GM18519 (cell line): ENCODE measurements around the gene NPFFR1.

Source experiments
- ATAC-seq: cut with Tn5 transposase; IDR thresholded peaks from one replicate; pipeline ENCODE4 v1.9.1; 2021; ENCODE audit warnings: mild to moderate bottlenecking, moderate library complexity; ENCODE audit not compliant: unreplicated experiment, low FRiP score

Gene NPFFR1

DNA sequence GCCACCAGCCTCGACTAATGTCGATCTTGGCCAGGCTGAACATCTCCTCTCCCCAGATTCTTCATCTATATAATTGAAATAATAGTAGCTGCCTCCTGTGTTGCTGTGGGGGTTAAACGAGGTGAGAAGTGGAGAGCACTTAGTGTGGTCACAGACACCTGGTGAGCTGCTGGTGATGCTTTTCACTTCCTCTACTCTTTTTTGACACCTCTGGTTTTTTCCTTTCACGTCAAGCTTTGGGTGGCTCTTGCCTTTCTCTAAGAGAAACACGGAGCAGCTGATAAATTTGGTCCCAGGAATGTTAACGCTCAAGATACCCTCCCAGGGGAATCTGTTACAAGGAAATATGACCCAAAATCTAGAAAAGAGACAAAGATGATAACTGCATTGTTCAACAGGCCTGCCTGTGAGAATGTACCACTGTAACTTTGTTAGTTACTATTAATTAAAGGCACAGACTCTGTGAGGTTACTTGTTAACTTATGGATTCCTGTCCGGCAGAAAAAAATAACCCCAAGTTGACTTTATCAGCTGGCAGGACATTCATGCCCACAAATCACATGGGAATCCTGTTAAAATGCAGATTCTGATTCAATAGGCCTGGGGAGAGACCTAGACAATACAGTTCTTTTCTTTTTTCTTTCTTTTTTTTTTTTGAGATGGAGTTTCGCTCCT lies 9.5 kb upstream of the NPFFR1 start:
- ATAC-seq, result no peak

GRCh38 chr10:70292004-70292403 lies 8.2 kb upstream of the NPFFR1 start:
- no peak for ATAC-seq

DNA sequence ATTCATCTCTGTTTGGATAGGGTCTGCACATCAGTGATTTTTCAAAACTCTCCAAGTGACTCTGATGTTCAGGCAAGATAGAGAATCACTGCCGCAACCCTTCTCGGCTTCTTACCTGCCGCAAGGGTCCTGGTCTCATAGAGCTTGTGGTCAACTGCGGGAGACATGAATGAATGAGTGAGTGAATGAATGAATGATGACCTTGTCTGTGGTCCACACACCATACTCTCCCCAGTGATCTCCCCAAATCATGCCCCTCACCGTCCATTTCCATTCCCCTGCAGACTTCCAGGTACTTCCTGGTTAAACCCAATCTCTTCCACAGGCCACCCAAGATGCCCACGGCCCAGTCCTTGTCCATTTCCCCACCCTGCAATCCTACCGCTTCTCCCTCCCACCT lies 5.9 kb upstream of the NPFFR1 start:
- no peak for ATAC-seq

DNA sequence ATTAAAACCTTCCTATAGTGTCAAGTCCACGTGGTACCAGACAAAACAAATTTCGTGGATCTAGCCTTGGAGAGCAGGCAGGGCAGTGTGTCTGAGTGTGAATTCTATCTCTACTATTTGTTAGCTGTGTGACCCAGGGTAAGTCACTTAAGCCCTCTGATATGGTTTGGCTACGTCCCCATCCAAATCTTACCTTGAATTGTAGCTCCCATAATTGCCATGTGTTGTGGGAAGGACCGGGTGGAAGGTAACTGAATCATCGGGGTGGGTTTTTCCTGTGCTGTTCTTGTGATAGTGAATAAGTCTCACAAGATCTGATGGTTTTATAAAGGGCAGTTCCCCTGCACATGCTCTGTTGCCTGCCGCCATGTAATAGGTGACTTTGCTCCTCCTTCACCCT lies 2.8 kb upstream of the NPFFR1 start:
- no peak for ATAC-seq

- ATAC-seq, result no peak
Observed at GRCh38 chr10:70285476-70285831, 1.6 kb upstream of the NPFFR1 start.

- ATAC-seq, result no peak
Observed at GRCh38 chr10:70284542-70285475, 1.0 kb upstream of the NPFFR1 start.

DNA sequence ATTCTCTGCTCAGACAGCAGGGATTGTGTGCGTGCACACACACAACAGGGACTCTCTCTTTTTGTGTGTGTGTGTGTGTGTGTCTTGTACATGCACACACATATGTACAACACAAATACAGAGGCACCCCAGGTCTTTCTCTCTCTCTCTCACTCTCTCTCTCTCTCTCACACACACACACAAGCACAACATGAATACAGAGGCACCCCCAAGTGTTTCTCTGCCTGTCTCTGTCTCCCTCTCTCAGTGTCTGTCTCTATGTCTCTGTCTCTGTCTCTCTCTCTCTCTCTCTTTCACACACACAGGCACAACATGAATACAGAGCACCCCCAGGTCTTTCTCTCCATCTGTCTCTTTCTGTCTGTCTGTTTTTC lies 746 bp downstream of the NPFFR1 start:
- no peak for ATAC-seq

DNA sequence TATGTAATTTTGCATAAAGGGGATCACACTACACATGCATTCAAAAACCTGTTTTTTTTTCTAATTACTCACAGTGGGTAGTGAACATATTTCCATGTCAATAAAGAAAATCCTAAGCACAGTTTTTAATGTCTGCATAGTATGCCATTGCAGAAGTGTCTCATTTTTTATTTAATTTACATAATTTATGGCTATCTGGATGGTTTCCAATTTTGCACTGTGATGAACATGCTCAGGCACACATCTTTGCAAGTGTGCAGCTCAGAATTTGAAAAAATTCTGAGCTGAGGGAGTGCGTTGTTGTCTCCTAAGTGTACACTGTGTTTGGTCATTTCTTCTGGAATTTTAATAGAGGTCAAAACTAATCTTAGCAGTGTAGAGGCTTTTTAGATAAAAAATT lies 2.2 kb downstream of the NPFFR1 start:
- ATAC-seq, result no peak

GRCh38 chr10:70280099-70280498 lies 3.7 kb downstream of the NPFFR1 start:
- ATAC-seq, result no peak

- no peak for ATAC-seq
Observed at GRCh38 chr10:70277396-70278030, 6.3 kb downstream of the NPFFR1 start.

DNA sequence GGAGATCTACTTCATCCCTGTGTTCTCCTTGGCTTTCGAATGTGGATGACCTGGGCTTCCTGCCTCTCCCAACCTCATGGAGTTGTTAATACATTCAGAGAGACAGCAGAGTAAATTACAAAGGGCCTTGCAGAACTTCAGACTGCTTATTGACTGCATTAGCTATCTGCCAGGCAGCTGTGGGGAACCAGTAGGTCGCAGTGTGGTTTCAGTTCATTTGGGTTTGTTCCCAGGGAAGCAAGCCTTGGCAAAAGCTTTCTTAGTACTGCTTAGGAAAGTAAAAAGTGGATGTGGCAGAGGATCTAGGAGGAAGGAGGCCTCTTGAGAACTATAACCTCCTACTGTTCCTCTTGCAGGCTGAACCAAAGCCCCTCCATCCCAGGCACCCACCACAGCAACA lies 9.2 kb downstream of the NPFFR1 start:
- no peak for ATAC-seq

- ATAC-seq, result no peak
Observed at GRCh38 chr10:70272925-70273316, 10.9 kb downstream of the NPFFR1 start.

DNA sequence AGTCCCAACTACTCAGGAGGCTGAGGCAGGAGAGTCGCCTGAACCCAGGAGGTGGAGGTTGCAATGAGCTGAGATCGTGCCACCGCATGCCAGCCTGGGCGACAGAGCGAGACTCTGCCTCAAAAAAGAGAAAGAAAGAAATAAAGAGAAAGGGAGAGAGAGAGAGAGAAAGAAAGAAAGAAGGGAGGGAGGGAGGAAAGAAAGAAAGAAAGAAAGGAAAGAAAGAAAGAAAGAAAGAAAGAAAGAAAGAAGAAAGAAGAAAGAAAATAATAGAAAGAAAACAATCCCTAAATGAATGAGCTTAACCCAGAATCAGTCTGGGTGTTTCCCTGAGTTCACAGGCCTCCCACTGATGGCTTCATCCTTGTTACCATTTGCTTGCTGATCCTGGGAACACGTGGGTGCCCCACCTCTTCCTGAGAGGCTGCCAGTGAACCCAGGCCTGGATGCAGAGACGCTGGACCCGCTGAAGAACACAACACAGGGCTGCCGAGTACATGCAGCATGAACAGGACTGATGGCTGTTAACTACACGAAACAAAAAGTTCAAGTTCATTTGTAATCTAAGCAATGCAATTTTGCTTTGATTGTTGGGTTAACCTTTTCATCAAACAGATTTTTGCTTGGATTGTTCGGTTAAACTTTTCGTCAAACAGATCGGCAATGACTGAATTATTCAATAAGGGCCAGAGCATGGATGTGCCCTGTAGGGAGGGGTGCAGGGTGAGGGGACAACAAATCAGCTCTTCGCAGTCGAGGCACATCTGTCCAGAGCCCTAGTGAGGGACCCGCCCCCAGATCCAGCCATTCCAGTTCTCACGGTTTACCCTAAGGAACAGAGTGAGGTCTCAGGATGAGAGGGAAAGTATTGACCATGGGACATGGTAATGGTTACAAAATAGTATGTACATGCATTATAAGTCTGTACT lies 11.5 kb downstream of the NPFFR1 start:
- ATAC-seq, result no peak

DNA sequence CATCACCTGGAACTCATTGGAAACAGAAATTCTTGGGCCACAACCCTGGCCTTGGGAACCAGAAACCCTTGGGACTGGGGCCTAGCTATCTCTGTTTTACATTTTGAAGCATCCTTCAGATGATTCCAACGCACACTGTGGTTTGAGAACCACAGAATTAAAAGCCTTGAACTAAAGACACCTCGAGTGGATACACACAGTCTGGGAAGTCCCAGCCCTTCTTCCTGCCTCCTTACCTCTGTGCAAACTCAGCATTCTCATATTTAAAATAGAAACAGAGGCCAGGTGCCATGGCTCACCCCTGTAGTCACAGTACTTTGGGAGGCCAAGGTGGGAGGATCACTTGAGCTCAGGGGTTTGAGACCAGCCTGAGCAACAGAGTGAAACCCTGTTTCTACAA lies 12.9 kb downstream of the NPFFR1 start:
- no peak for ATAC-seq

DNA sequence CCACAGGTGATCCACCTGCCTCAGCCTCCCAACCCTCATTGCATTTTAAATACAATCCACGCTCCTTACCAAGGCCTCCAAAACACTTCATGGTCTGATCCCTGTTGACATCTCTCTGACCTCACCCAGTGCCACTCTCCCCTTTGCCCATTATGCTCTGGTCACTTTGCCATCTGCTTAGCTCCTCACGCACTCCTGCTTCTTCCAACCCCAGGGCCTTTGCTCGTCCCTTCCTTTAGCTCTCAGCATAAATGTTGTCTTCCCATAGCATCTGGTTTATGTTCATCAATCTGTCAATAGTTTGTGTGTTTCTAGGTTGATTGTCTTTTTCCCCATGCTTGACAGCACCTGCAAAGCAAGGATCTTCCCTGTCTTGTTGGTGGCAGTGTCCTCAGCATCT lies 14.1 kb downstream of the NPFFR1 start:
- no peak for ATAC-seq

DNA sequence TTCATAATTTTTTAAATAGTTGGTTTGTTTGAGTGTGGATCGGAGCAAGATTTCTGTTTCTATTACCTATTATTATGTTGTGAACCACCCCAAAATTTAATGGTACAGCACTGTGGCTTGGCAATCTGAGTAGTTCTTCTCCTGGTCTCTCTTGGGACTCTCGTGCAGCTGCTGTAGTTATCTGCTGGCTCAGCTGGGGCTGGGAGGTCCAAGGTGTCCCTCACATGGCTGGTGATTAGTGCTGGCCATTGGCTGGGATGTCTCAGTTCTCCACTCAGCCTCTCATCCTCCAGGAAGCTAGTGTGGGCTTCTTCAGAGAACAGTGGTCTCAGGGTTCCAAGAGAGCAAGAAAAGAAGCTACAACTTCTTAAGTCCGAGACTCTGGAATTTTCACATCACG lies 15.4 kb downstream of the NPFFR1 start:
- no peak for ATAC-seq

DNA sequence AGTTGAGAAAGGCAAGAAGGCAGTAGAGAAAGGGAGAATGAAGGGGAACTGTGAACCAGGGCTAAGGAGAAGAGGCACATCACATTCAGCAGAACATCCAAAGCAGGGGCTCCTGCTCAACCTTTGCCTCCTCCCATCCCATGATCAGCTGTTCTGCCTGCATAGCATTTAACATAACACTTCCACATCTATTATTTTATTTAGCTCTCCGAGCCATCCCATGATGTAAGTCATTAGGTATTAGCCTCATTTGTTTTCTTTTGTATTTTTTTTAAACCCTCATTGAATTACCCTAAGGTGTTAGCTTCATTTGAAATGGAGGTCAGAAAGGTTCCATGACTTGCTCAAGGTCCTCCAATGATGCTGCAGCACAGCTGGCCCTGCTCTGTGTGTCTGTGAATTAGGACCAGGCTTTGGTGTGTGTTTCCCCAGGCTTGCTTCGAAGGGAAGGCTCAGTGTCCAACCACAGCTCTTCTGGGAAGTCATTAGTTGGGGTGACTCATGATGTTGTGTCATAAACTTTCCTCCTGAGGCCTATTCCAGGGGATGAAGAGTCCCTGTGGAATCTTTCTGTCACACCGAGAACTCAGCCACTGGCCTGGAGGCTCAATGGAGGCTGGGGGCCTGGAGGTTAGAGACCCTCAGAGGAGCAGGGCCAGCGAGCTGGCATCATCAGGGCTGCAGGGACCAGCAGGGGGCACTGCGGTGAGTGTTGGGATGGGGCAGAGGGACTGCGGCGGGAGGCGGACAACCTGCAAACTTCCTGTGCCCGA lies 16.5 kb downstream of the NPFFR1 start:
- ATAC-seq, result no peak

GRCh38 chr10:70266701-70267100 lies 17.1 kb downstream of the NPFFR1 start:
- no peak for ATAC-seq

DNA sequence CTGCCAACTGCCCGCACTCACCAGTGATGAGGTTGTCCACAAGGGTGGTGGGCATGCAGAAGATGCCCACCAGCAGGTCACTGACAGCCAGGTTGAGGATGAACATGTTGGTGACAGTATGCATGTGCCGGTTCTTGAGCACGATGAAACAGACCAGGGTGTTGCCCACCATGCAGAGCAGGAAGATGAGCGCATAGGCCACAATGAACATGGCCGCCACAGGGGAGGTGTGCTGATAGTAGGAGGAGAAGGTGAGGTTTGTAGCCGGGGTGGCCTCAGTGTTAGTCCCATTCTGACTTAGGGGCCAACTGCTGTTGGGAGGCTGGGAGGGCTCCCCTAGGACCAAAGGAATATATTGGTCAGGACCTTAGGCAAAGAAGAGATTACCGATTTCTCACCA lies 17.7 kb downstream of the NPFFR1 start:
- ATAC-seq, result no peak
